Stomach (tissue), 9 donors: ENCODE data around the gene MAGED4. TPM values are rescaled to one million over a fixed set of nuclear protein-coding genes. Genes with fewer than 3 reads are reported as not detected.
"Not testable (repeated sequence)": the region's sequence is repeated elsewhere in the genome, so short reads cannot be mapped to it uniquely, and the experiment has no call there.

ENCODE experiments used
- DNase-seq, 2 donors: peaks; one replicate each; pipeline versions ENCODE4 v3.0.0 to v3.0.0-alpha.2; 2013 to 2019
- H3K27ac ChIP-seq, 5 donors: fragments of 200-600 bp in 4 of 5; sonication (generic) in 4 of 5; one replicate each; pipeline ENCODE4 v1.5.1; 2013 to 2019; ENCODE audit warnings: mild to moderate bottlenecking in 1 of 5, moderate library complexity in 1 of 5
- H3K27me3 ChIP-seq, 3 donors: fragments of 200-600 bp; sonication (generic); one replicate each; pipeline ENCODE4 v1.5.1; 2017 to 2019; ENCODE audit warnings: mixed run types in 1 of 3
- H3K36me3 ChIP-seq, 4 donors: fragments of 200-600 bp; sonication (generic); 1 replicate in 3 of 4; 2 replicates in 1 of 4; pipeline ENCODE4 v1.5.1; 2016 to 2019
- H3K4me1 ChIP-seq, 4 donors: fragments of 200-600 bp; sonication (generic); one replicate each; pipeline ENCODE4 v1.5.1; 2016 to 2019
- H3K4me3 ChIP-seq, 4 donors: fragments of 200-600 bp; sonication (generic) in 3 of 4; one replicate each; pipeline ENCODE4 v1.5.1; 2016 to 2019; ENCODE audit warnings: mild to moderate bottlenecking in 1 of 4
- H3K9me3 ChIP-seq, 4 donors: fragments of 200-600 bp; sonication (generic); one replicate each; pipeline ENCODE4 v1.5.1; 2016 to 2019
- CTCF ChIP-seq, 7 experiments: fragments of 450-650 bp in 4 of 7; fragments of 200-600 bp in 3 of 7; sonication (generic) in 3 of 7; IDR thresholded peaks; one replicate each; pipeline ENCODE4 v1.5.1; 2016 to 2019; ENCODE audit warnings: antibody characterized with exemption in 7 of 7, control low read depth in 2 of 7, mild to moderate bottlenecking in 1 of 7
- EP300 ChIP-seq: sonication (generic); formaldehyde crosslinking; IDR thresholded peaks from one replicate; pipeline ENCODE4 v1.6.1; 2017; ENCODE audit warnings: antibody characterized with exemption
- POLR2A ChIP-seq, 4 donors: fragments of 450-650 bp; IDR thresholded peaks; one replicate each; pipeline ENCODE4 v1.6.1; 2016; ENCODE audit warnings: antibody characterized with exemption in 4 of 4, control low read depth in 2 of 4, mild to moderate bottlenecking in 1 of 4, moderate library complexity in 1 of 4
- POLR2AphosphoS5 ChIP-seq, 3 donors: sonication (generic); formaldehyde crosslinking; IDR thresholded peaks; one replicate each; pipeline ENCODE4 v1.6.1; 2016; ENCODE audit warnings: antibody characterized with exemption in 3 of 3
- WGBS, 5 donors: extraction: QIAGEN DNeasy Blood & Tissue Kit in 3 of 5; methylation state at CpG; one replicate each; pipeline versions ENCODE4 v1.1.5 to v1.1.7; 2013 to 2018; 5-methylcytosine and 5-hydroxymethylcytosine counted together
- intact Hi-C: fragments of 100-400 bp; cut with DNase I; formaldehyde crosslinking; loops from one replicate; pipeline ENCODE4 v1.15.1; 2023; ENCODE audit warnings: low total_unique reads
- polyA plus RNA-seq, 3 donors: library from polyadenylated mRNA; stranded (reverse); fragments of 200-250 nt; gene quantifications; one replicate each; pipeline ENCODE4 v1.2.3, GENCODE V29; 2013
- total RNA-seq, 5 donors: library from RNA; depleted of rRNA; stranded (reverse); fragments of >200 nt; gene quantifications; one replicate each; pipeline versions ENCODE4 v1.1.0 to v1.2.3, GENCODE V29; 2014 to 2016
- donor health status: healthy with polysubstance abuse.
- donor health status: Bipolar disorder and iron deficiency.
- donor health status: healthy.

MAGED4 gene
- total and polyA plus RNA-seq, 8 donors, result 1.8 to 12.5 (median 3.2) TPM; not detected in 2

- Histone ChIP-seq H3K27ac (no peak overlapping the region), H3K36me3 (no peaks in the 10 kb centered on the region), H3K27me3 (peaks cover 0 to 10% (median 0%) of the 10 kb centered on the region in 3 donors), H3K9me3 (peaks cover 0 to 13% (median 5%) of the 10 kb centered on the region in 4 donors), H3K4me1 (no peaks in the 10 kb centered on the region), H3K4me3 (no peak overlapping the region)
- intact Hi-C loops, result no loop called here
- TF ChIP-seq POLR2AphosphoS5 (IDR thresholded peaks at IDR 0.05) (no peak), POLR2A (IDR thresholded peaks at IDR 0.05) (no peak), EP300 (no peak), CTCF (IDR thresholded peaks at IDR 0.05) (no peak)
- DNase-seq, result no peak
Measured at GRCh38 chrX:52166840-52167239, 17.8 kb upstream of the MAGED4 start.

GRCh38 chrX:52171055-52171454 lies 13.6 kb upstream of the MAGED4 start:
- H3K27ac ChIP-seq, H3K4me1 ChIP-seq, H3K27me3 ChIP-seq, H3K4me3 ChIP-seq, H3K36me3 ChIP-seq, DNase-seq, intact Hi-C loops: not testable (repeated sequence)
- WGBS, 5 donors, result 65 to 80% (median 75%) methylated on average over 1 to 10 of the region's 10 CpGs; no CpG with 5 or more reads in 1 of the 5 donors
- peaks cover 0 to 20% (median 9%) of the 10 kb centered on the region in 4 donors for H3K9me3 ChIP-seq

GRCh38 chrX:52185078-52185453 lies 378 bp downstream of the MAGED4 start:
- H3K4me1 ChIP-seq, DNase-seq, H3K27me3 ChIP-seq, H3K9me3 ChIP-seq, H3K27ac ChIP-seq, H3K4me3 ChIP-seq, intact Hi-C loops, H3K36me3 ChIP-seq: not testable (repeated sequence)
- WGBS, 5 donors, result no CpG with 5 or more reads among the region's 18 CpGs

- not testable (repeated sequence) for DNase-seq
- no CpG with 5 or more reads among the region's 6 CpGs for WGBS, 5 donors
Measured at GRCh38 chrX:52211405-52211804, 26.7 kb downstream of the MAGED4 start.

GRCh38 chrX:52213276-52213675 lies 28.6 kb downstream of the MAGED4 start:
- 70 to 91% (median 77%) methylated on average over 3 of the region's 3 CpGs for WGBS, 5 donors
- H3K27me3 ChIP-seq, result peaks cover 0 to 8% (median 0%) of the 10 kb centered on the region in 3 donors
- H3K27ac ChIP-seq, result no peak overlapping the region
- no peaks in the 10 kb centered on the region for H3K4me1 ChIP-seq
- H3K9me3 ChIP-seq, result no peaks in the 10 kb centered on the region
- no peak overlapping the region for H3K4me3 ChIP-seq
- H3K36me3 ChIP-seq, result no peaks in the 10 kb centered on the region
- TF ChIP-seq POLR2AphosphoS5 (IDR thresholded peaks at IDR 0.05) (no peak), CTCF (IDR thresholded peaks at IDR 0.05) (no peak), POLR2A (IDR thresholded peaks at IDR 0.05) (no peak), EP300 (no peak)
- intact Hi-C loops, result no loop called here
- no peak for DNase-seq

More at GRCh38 chrX:52211405-52211804, 26.7 kb downstream of the MAGED4 start:
- H3K4me3 ChIP-seq, intact Hi-C loops, H3K36me3 ChIP-seq, H3K4me1 ChIP-seq, H3K27ac ChIP-seq, H3K27me3 ChIP-seq, H3K9me3 ChIP-seq: not testable (repeated sequence)

GRCh38 chrX:52216541-52216940 lies 31.9 kb downstream of the MAGED4 start:
- Histone ChIP-seq H3K27me3 (peaks cover 0 to 18% (median 0%) of the 10 kb centered on the region in 3 donors), H3K4me3 (no peak overlapping the region), H3K4me1 (no peaks in the 10 kb centered on the region), H3K27ac (no peak overlapping the region), H3K9me3 (peaks cover 0 to 18% (median 8%) of the 10 kb centered on the region in 4 donors), H3K36me3 (no peaks in the 10 kb centered on the region)
- 67 to 100% (median 82%) methylated on average over 1 to 3 of the region's 3 CpGs for WGBS, 5 donors
- intact Hi-C loops, result no loop called here
- no peak for DNase-seq
- no peak for TF ChIP-seq CTCF (IDR thresholded peaks at IDR 0.05)
- TF ChIP-seq EP300, result no peak
